Measurements from ENCODE around the gene NHLRC2. TPM values are rescaled to one million over a fixed set of nuclear protein-coding genes. Genes with fewer than 3 reads are reported as not detected.

Gene NHLRC2
- total and polyA plus RNA-seq, 9 donors = 5.8 to 71.7 (median 43.8) TPM

DNA sequence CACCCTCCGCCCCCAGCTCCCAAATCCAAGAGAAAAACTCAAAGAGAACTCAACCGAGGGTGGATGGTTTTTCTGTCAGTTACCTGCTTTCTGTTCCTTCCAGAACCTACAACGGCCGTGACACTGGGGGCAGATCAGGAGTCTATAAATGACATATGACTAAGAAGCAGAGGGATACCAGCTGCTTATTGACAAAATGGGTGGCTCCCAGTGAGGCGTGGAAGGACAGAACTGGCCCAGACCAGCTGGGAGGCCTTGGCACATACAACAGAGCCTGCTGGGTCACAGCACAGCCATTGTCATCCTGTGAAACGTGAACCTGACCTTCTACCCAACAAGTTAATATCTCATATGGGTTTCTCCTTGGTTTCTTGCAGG is 104.9 kb downstream of the NHLRC2 start:
- Histone ChIP-seq H3K36me3 (no peaks in the 10 kb centered on the region), H3K27ac (no peak overlapping the region), H3K9me3 (no peaks in the 10 kb centered on the region), H3K4me3 (no peak overlapping the region), H3K27me3 (no peaks in the 10 kb centered on the region), H3K4me1 (ENCODE audit: insufficient read depth) (no peaks in the 10 kb centered on the region)
- no peak for DNase-seq
- TF ChIP-seq POLR2A (IDR thresholded peaks at IDR 0.05) (no peak), EP300 (IDR thresholded peaks at IDR 0.05) (no peak)
- TF ChIP-seq, protein P1, sequence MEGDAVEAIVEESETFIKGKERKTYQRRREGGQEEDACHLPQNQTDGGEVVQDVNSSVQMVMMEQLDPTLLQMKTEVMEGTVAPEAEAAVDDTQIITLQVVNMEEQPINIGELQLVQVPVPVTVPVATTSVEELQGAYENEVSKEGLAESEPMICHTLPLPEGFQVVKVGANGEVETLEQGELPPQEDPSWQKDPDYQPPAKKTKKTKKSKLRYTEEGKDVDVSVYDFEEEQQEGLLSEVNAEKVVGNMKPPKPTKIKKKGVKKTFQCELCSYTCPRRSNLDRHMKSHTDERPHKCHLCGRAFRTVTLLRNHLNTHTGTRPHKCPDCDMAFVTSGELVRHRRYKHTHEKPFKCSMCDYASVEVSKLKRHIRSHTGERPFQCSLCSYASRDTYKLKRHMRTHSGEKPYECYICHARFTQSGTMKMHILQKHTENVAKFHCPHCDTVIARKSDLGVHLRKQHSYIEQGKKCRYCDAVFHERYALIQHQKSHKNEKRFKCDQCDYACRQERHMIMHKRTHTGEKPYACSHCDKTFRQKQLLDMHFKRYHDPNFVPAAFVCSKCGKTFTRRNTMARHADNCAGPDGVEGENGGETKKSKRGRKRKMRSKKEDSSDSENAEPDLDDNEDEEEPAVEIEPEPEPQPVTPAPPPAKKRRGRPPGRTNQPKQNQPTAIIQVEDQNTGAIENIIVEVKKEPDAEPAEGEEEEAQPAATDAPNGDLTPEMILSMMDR (IDR thresholded peaks at IDR 0.05) = no peak
- intact Hi-C loops (cut with DNase I) = no loop called here
- 80 to 94% (median 87%) methylated on average over 6 of the region's 6 CpGs for WGBS, 3 donors

- 75 to 84% (median 77%) methylated on average over 11 of the region's 11 CpGs for WGBS, 3 donors
- H3K27me3 ChIP-seq = no peaks in the 10 kb centered on the region
- no peak overlapping the region for H3K4me3 ChIP-seq
- no peak overlapping the region for H3K27ac ChIP-seq
- H3K4me1 ChIP-seq (ENCODE audit: insufficient read depth) = no peaks in the 10 kb centered on the region
- no peaks in the 10 kb centered on the region for H3K36me3 ChIP-seq
- H3K9me3 ChIP-seq = no peaks in the 10 kb centered on the region
- no peak for TF ChIP-seq POLR2A (IDR thresholded peaks at IDR 0.05)
- TF ChIP-seq, protein P1 (IDR thresholded peaks at IDR 0.05) = no peak
- no peak for TF ChIP-seq EP300 (IDR thresholded peaks at IDR 0.05)
- DNase-seq = no peak
- intact Hi-C loops (cut with DNase I) = no loop called here
These were observed 106.2 kb downstream of the NHLRC2 start for GRCh38 chr10:113960617-113961181.

GRCh38 chr10:113961182-113962031 is 106.9 kb downstream of the NHLRC2 start:
- no peaks in the 10 kb centered on the region for H3K9me3 ChIP-seq
- no peaks in the 10 kb centered on the region for H3K36me3 ChIP-seq
- no peak for DNase-seq
- H3K27me3 ChIP-seq = no peaks in the 10 kb centered on the region
- no peaks in the 10 kb centered on the region for H3K4me1 ChIP-seq (ENCODE audit: insufficient read depth)
- WGBS, 3 donors = 82 to 88% (median 87%) methylated on average over 14 of the region's 14 CpGs
- intact Hi-C loops (cut with DNase I) = no loop called here
- TF ChIP-seq POLR2A (IDR thresholded peaks at IDR 0.05) (no peak), EP300 (IDR thresholded peaks at IDR 0.05) (no peak)
- TF ChIP-seq, protein P1 (IDR thresholded peaks at IDR 0.05) = no peak
- H3K4me3 ChIP-seq = no peak overlapping the region
- H3K27ac ChIP-seq = no peak overlapping the region

GRCh38 chr10:113965077-113965476 is 110.6 kb downstream of the NHLRC2 start:
- Histone ChIP-seq H3K27ac (no peak overlapping the region), H3K36me3 (no peaks in the 10 kb centered on the region), H3K27me3 (no peaks in the 10 kb centered on the region), H3K9me3 (no peaks in the 10 kb centered on the region), H3K4me1 (ENCODE audit: insufficient read depth) (no peaks in the 10 kb centered on the region), H3K4me3 (no peak overlapping the region)
- TF ChIP-seq, protein P1 (IDR thresholded peaks at IDR 0.05) = no peak
- no peak for TF ChIP-seq POLR2A (IDR thresholded peaks at IDR 0.05)
- intact Hi-C loops (cut with DNase I) = no loop called here
- DNase-seq = no peak
- WGBS, 3 donors = 35 to 50% (median 41%) methylated on average over 2 of the region's 2 CpGs

Data from ovary (tissue), 9 donors.